ENCODE data around the gene TRIM29. TPM values are rescaled to one million over a fixed set of nuclear protein-coding genes. Genes with fewer than 3 reads are reported as not detected.
A peak's percentile ranks its signal among the peaks of the same experiment; 100 is the strongest.

TRIM29 gene
- total and polyA plus RNA-seq, 2 of the 13 experiments (the other 11 are each of a cell fraction or from before 2014, with no cell fraction given): 0.86 TPM

- intact Hi-C loops (cut with micrococcal nuclease; ENCODE audit: unreplicated experiment) (no loop called here), in situ Hi-C loops (cut with HindIII; ENCODE audit: extremely low pct_ligation_motif_present, low pct_unique_long_range_greater_than_20kb) (no loop called here)
- ChIA-PET CTCF (ENCODE audit: low intra/inter-chr PET ratio, low total read pairs) (no interaction called here), POLR2A (no interaction called here)
- Histone ChIP-seq H4K20me1 (ENCODE audit: insufficient read depth, low read length) (no peaks in the 10 kb centered on the region), H3K9me3 (ENCODE audit: low read length) (no peaks in the 10 kb centered on the region), H3K27ac (ENCODE audit: extremely low read length, insufficient read depth, low read length) (no peak overlapping the region), H3K4me1 (ENCODE audit: insufficient read depth, low read length) (peaks cover 18% of the 10 kb centered on the region), H3K79me2 (ENCODE audit: insufficient read depth, low read length) (no peaks in the 10 kb centered on the region), H2AFZ (ENCODE audit: low read length) (no peak overlapping the region), H3K4me2 (ENCODE audit: low read depth, low read length) (no peak overlapping the region), H3K9ac (ENCODE audit: insufficient read depth, low read depth, low read length) (no peak overlapping the region), H3K36me3 (replicated peaks in 1 of 2; ENCODE audit: control insufficient read depth in 1 of 2, insufficient read depth in 2 of 2, low read length in 2 of 2) (no peaks in the 10 kb centered on the region), H3K27me3 (ENCODE audit: control insufficient read depth in 1 of 2, insufficient read depth in 2 of 2, low read length in 2 of 2) (peaks cover 6 to 34% of the 10 kb centered on the region in 2 experiments; a peak in 4 of 5 replicates), H3K4me3 (replicated peaks in 1 of 3; ENCODE audit: insufficient read depth in 1 of 3, low read depth in 2 of 3, low read length in 3 of 3) (no peak overlapping the region)
- ATAC-seq (no peak), DNase-seq (ENCODE audit: low spot score) (no peak), FAIRE-seq (no peak)
- 29% methylated on average over 9 of the region's 11 CpGs for WGBS (ENCODE audit: low lambda C conversion rate)
- no peak for TF ChIP-seq ZMYM2 (CRISPR knock-in tag; IDR thresholded peaks at IDR 0.05)
- no peak for TF ChIP-seq ZSCAN5A (CRISPR knock-in tag; IDR thresholded peaks at IDR 0.05; ENCODE audit: borderline replicate concordance)
- no peak for TF ChIP-seq STAT5B (CRISPR knock-in tag; IDR thresholded peaks at IDR 0.05)
- TF ChIP-seq LCORL (IDR thresholded peaks at IDR 0.05): peak; percentile 10; the same call in 1 of the 2 replicates
- TF ChIP-seq LCORL (CRISPR knock-in tag; IDR thresholded peaks at IDR 0.05): no peak
- TF ChIP-seq ZNF44 (CRISPR knock-in tag; IDR thresholded peaks at IDR 0.05): no peak
- no peak for TF ChIP-seq HIVEP1 (CRISPR knock-in tag; IDR thresholded peaks at IDR 0.05)
- no TSS peak for BruUV-seq (replicated peaks)
These were observed 29.7 kb upstream of the TRIM29 start for GRCh38 chr11:120167659-120168058.

DNA sequence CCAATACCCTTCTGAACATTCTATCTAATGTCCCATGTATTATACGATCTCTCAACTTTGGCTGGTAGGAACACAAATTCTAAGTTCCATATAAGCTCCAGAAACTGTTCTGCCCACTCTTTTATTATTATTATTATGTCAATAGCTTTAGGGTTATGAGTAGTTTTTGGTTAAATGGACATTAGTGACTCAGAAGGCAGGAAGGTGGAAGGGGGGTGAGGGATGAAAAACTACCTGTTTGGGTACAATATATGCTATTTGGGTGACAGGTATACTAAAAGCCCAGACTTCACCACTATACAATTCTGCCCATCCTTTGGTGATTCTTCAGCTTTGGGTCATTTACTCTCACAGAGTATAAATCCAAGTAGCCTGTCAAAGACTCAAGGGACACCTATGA, 22.5 kb upstream of the TRIM29 start:
- DNase-seq (ENCODE audit: low spot score) (no peak), ATAC-seq (no peak), FAIRE-seq (no peak)
- intact Hi-C loops (cut with micrococcal nuclease; ENCODE audit: unreplicated experiment) (no loop called here), in situ Hi-C loops (cut with HindIII; ENCODE audit: extremely low pct_ligation_motif_present, low pct_unique_long_range_greater_than_20kb) (no loop called here)
- Histone ChIP-seq H3K36me3 (replicated peaks in 1 of 2; ENCODE audit: control insufficient read depth in 1 of 2, insufficient read depth in 2 of 2, low read length in 2 of 2) (no peaks in the 10 kb centered on the region), H3K27ac (ENCODE audit: extremely low read length, insufficient read depth, low read length) (no peak overlapping the region), H3K27me3 (ENCODE audit: control insufficient read depth in 1 of 2, insufficient read depth in 2 of 2, low read length in 2 of 2) (peaks cover 0 to 4% of the 10 kb centered on the region in 2 experiments; a peak in 2 of 5 replicates), H4K20me1 (ENCODE audit: insufficient read depth, low read length) (no peaks in the 10 kb centered on the region), H3K79me2 (ENCODE audit: insufficient read depth, low read length) (no peaks in the 10 kb centered on the region), H2AFZ (ENCODE audit: low read length) (no peak overlapping the region), H3K9ac (ENCODE audit: insufficient read depth, low read depth, low read length) (no peak overlapping the region), H3K4me2 (ENCODE audit: low read depth, low read length) (no peak overlapping the region), H3K4me1 (ENCODE audit: insufficient read depth, low read length) (no peaks in the 10 kb centered on the region), H3K9me3 (ENCODE audit: low read length) (peaks cover 9% of the 10 kb centered on the region; the same call in 1 of the 2 replicates), H3K4me3 (replicated peaks in 1 of 3; ENCODE audit: insufficient read depth in 1 of 3, low read depth in 2 of 3, low read length in 3 of 3) (no peak overlapping the region)
- 6% methylated on average over 1 of the region's 1 CpG for WGBS (ENCODE audit: low lambda C conversion rate)
- ChIA-PET POLR2A (no interaction called here), CTCF (ENCODE audit: low intra/inter-chr PET ratio, low total read pairs) (no interaction called here)
- BruUV-seq (replicated peaks): no TSS peak
- TF ChIP-seq CCDC6 (CRISPR knock-in tag; IDR thresholded peaks at IDR 0.05): no peak
- no peak for TF ChIP-seq PHF8 (CRISPR knock-in tag; IDR thresholded peaks at IDR 0.05)
- no peak for TF ChIP-seq ZNF501 (CRISPR knock-in tag; IDR thresholded peaks at IDR 0.05)
- no peak for TF ChIP-seq FOXP1 (IDR thresholded peaks at IDR 0.05)
- no peak for TF ChIP-seq FOXP1 (CRISPR knock-in tag; IDR thresholded peaks at IDR 0.05)

Data from HepG2 (cell line).